Neural progenitor cell (in vitro differentiated cells): ENCODE measurements around the gene HSPA4L. TPM values are rescaled to one million over a fixed set of nuclear protein-coding genes. Genes with fewer than 3 reads are reported as not detected.

Experiments used
- DNase-seq: peaks from one replicate; pipeline ENCODE4 v3.0.0-alpha.2; 2016; ENCODE audit warnings: low spot score
- H2AFZ ChIP-seq: fragments of 200-600 bp; sonication (generic); replicated peaks from 2 replicates; pipeline ENCODE4 v1.6.1; 2016; ENCODE audit warnings: antibody characterized with exemption
- H3F3A ChIP-seq: fragments of 200-600 bp; sonication (generic); 2 replicates; pipeline ENCODE4 v1.6.1; 2016; ENCODE audit warnings: antibody characterized with exemption, low read depth
- H3K27ac ChIP-seq: fragments of 200-600 bp; sonication (generic); 2 replicates; pipeline ENCODE4 v1.5.1; 2016; ENCODE audit warnings: mild to moderate bottlenecking
- H3K27me3 ChIP-seq: fragments of 200-600 bp; sonication (generic); 2 replicates; pipeline ENCODE4 v1.6.1; 2016; ENCODE audit warnings: mild to moderate bottlenecking, moderate library complexity
- H3K36me3 ChIP-seq: fragments of 200-600 bp; sonication (generic); 2 replicates; pipeline ENCODE4 v1.5.1; 2016
- H3K4me1 ChIP-seq: fragments of 200-600 bp; sonication (generic); 2 replicates; pipeline ENCODE4 v1.6.1; 2016; ENCODE audit warnings: mixed run types
- H3K4me2 ChIP-seq: fragments of 200-600 bp; sonication (generic); 2 replicates; pipeline ENCODE4 v1.6.1; 2016
- H3K4me3 ChIP-seq: fragments of 200-600 bp; sonication (generic); 2 replicates; pipeline ENCODE4 v1.5.1; 2016
- H3K79me2 ChIP-seq: fragments of 200-600 bp; sonication (generic); 2 replicates; pipeline ENCODE4 v1.6.1; 2016; ENCODE audit warnings: low read depth
- H3K9ac ChIP-seq: fragments of 200-600 bp; sonication (generic); 2 replicates; pipeline ENCODE4 v1.6.1; 2016
- H3K9me3 ChIP-seq: fragments of 200-600 bp; sonication (generic); 2 replicates; pipeline ENCODE4 v1.5.1; 2016; ENCODE audit warnings: low read depth
- H4K20me1 ChIP-seq: fragments of 200-600 bp; sonication (generic); 2 replicates; pipeline ENCODE4 v1.6.1; 2016; ENCODE audit warnings: low read depth
- H3K27ac Mint-ChIP-seq: 3 replicates; pipeline ENCODE4 v1.8.0; 2021; ENCODE audit warnings: mixed read lengths
- H3K27me3 Mint-ChIP-seq: 2 replicates; pipeline ENCODE4 v1.8.0; 2022; ENCODE audit warnings: low read depth, mild to moderate bottlenecking, inconsistent platforms, moderate library complexity, mixed read lengths; ENCODE audit not compliant: insufficient read depth
- H3K36me3 Mint-ChIP-seq: 3 replicates; pipeline ENCODE4 v1.8.0; 2021; ENCODE audit warnings: mixed read lengths
- H3K4me1 Mint-ChIP-seq: 3 replicates; pipeline ENCODE4 v1.8.0; 2021; ENCODE audit warnings: mixed read lengths
- H3K4me3 Mint-ChIP-seq: 3 replicates; pipeline ENCODE4 v1.8.0; 2021; ENCODE audit warnings: mild to moderate bottlenecking, moderate library complexity, mixed read lengths
- H3K9me3 Mint-ChIP-seq: 3 replicates; pipeline ENCODE4 v1.8.0; 2020; ENCODE audit warnings: mixed read lengths
- EZH2 ChIP-seq: fragments of 200-600 bp; sonication (generic); IDR thresholded peaks from 2 replicates; pipeline ENCODE4 v1.6.1; 2017; ENCODE audit warnings: antibody characterized with exemption, mild to moderate bottlenecking, moderate library complexity
- EZH2phosphoT487 ChIP-seq: fragments of 200-600 bp; sonication (generic); IDR thresholded peaks from 2 replicates; pipeline ENCODE4 v1.6.1; 2017; ENCODE audit warnings: antibody characterized with exemption
- total RNA-seq: library from RNA; depleted of rRNA; stranded (reverse); fragments of >200 nt; gene quantifications from 2 replicates; pipeline ENCODE4 v1.2.3, GENCODE V29; 2015; ENCODE audit warnings: low replicate concordance
- TF ChIP-seq, protein P1 (sequence below): fragments of 200-600 bp; sonication (generic); IDR thresholded peaks from 2 replicates; pipeline ENCODE4 v1.5.1; 2017; ENCODE audit warnings: antibody characterized with exemption, mild to moderate bottlenecking

The HSPA4L gene
- total RNA-seq, 1 donor from 2014 or later = 0.67 TPM

DNA sequence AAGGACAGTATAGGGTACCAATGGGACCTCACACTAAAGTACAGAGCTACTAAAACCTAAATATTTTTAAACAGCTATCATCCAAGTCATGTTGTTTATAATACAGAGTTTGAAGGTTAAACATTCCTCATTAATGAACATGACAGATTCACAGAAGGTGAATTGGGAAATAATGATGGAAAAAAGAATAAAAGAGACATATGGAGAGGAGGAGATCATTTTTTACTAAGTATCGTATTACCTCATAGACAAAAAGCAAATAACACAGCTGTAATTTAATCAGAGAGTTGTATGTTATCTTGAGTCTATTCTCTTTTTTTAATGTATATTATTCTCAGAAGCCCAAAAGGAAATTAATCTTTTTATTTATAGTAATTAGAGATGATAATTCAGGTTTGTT lies 106.4 kb downstream of the HSPA4L start:
- TF ChIP-seq EZH2phosphoT487 (no peak), EZH2 (no peak)
- TF ChIP-seq, protein P1, sequence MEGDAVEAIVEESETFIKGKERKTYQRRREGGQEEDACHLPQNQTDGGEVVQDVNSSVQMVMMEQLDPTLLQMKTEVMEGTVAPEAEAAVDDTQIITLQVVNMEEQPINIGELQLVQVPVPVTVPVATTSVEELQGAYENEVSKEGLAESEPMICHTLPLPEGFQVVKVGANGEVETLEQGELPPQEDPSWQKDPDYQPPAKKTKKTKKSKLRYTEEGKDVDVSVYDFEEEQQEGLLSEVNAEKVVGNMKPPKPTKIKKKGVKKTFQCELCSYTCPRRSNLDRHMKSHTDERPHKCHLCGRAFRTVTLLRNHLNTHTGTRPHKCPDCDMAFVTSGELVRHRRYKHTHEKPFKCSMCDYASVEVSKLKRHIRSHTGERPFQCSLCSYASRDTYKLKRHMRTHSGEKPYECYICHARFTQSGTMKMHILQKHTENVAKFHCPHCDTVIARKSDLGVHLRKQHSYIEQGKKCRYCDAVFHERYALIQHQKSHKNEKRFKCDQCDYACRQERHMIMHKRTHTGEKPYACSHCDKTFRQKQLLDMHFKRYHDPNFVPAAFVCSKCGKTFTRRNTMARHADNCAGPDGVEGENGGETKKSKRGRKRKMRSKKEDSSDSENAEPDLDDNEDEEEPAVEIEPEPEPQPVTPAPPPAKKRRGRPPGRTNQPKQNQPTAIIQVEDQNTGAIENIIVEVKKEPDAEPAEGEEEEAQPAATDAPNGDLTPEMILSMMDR = no peak
- Mint-ChIP-seq H3K27ac (no peak overlapping the region), H3K9me3 (no peaks in the 10 kb centered on the region), H3K4me3 (no peak overlapping the region), H3K36me3 (peaks cover 28% of the 10 kb centered on the region), H3K4me1 (peaks cover 2% of the 10 kb centered on the region), H3K27me3 (no peaks in the 10 kb centered on the region)
- Histone ChIP-seq H3K4me3 (no peak overlapping the region), H3K4me1 (no peaks in the 10 kb centered on the region), H4K20me1 (peaks cover 3% of the 10 kb centered on the region), H2AFZ (no peak overlapping the region), H3F3A (no peaks in the 10 kb centered on the region), H3K4me2 (no peak overlapping the region), H3K9me3 (no peaks in the 10 kb centered on the region), H3K9ac (no peak overlapping the region), H3K36me3 (peaks cover 60% of the 10 kb centered on the region), H3K27ac (no peak overlapping the region), H3K79me2 (peaks cover 43% of the 10 kb centered on the region), H3K27me3 (no peaks in the 10 kb centered on the region)
- DNase-seq = no peak

DNA sequence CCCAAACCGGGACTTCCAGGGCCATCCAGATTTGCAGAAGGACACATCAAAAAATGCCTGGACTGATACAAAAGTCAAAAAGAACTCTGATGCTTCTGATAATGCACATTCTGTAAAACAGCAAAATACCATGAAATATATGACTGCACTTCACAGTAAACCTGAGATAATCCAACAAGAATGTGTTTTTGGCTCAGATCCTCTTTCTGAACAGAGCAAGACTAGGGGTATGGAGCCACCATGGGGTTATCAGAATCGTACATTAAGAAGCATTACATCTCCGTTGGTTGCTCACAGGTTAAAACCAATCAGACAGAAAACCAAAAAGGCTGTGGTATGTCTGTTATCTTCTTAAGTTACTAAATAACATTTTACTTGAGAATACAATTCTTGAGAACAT lies 107.8 kb downstream of the HSPA4L start:
- Histone ChIP-seq H3K27ac (no peak overlapping the region), H3K4me3 (no peak overlapping the region), H4K20me1 (peaks cover 3% of the 10 kb centered on the region), H3K9me3 (no peaks in the 10 kb centered on the region), H3K4me1 (no peaks in the 10 kb centered on the region), H3K27me3 (no peaks in the 10 kb centered on the region), H3F3A (no peaks in the 10 kb centered on the region), H3K4me2 (no peak overlapping the region), H2AFZ (no peak overlapping the region), H3K79me2 (peaks cover 31% of the 10 kb centered on the region), H3K36me3 (peaks cover 58% of the 10 kb centered on the region), H3K9ac (no peak overlapping the region)
- DNase-seq = no peak
- TF ChIP-seq EZH2phosphoT487 = no peak
- TF ChIP-seq, protein P1 = no peak
- TF ChIP-seq EZH2 = no peak
- Mint-ChIP-seq H3K36me3 (peaks cover 33% of the 10 kb centered on the region), H3K4me1 (peaks cover 2% of the 10 kb centered on the region), H3K27me3 (no peaks in the 10 kb centered on the region), H3K27ac (no peak overlapping the region), H3K4me3 (no peak overlapping the region), H3K9me3 (no peaks in the 10 kb centered on the region)

Other genes starting within 250 kb of the HSPA4L start
- gene INTU, start 149.4 kb upstream of the HSPA4L start, total RNA-seq = 22.0 and 31.2 TPM in 2 replicates
- 0.21 TPM in 1 of 2 replicates, not detected in the other for gene SLC25A31, start 51.9 kb upstream of the HSPA4L start, total RNA-seq
- 41.1 and 83.9 TPM in 2 replicates for gene PLK4, start 98.6 kb downstream of the HSPA4L start, total RNA-seq
- 31.7 and 46.7 TPM in 2 replicates for gene MFSD8, start 182.9 kb downstream of the HSPA4L start, total RNA-seq
- gene ABHD18, start 183.1 kb downstream of the HSPA4L start, total RNA-seq = 11.2 and 14.7 TPM in 2 replicates